Measurements from ENCODE around the gene PTGR3.

- no peak for TF ChIP-seq POLR2A (IDR thresholded peaks at IDR 0.05)
- TF ChIP-seq CTCF (IDR thresholded peaks at IDR 0.05): no peak
These were observed 41.0 kb downstream of the PTGR3 start for GRCh38 chr18:75167759-75168618.
